PC-9 (cell line): ENCODE measurements around the gene TRABD2B.

Source experiments
- EZH2 ChIP-seq: fragments of 200-600 bp; sonication (generic); IDR thresholded peaks from 2 replicates; pipeline ENCODE4 v1.8.0; 2017; ENCODE audit warnings: antibody characterized with exemption, low read depth
- TF ChIP-seq, protein P1 (sequence below): fragments of 200-600 bp; sonication (generic); conservative IDR thresholded peaks from 2 replicates; pipeline ENCODE4 v1.6.1; 2017; ENCODE audit warnings: mixed run types, antibody characterized with exemption, mild to moderate bottlenecking, moderate library complexity

DNA sequence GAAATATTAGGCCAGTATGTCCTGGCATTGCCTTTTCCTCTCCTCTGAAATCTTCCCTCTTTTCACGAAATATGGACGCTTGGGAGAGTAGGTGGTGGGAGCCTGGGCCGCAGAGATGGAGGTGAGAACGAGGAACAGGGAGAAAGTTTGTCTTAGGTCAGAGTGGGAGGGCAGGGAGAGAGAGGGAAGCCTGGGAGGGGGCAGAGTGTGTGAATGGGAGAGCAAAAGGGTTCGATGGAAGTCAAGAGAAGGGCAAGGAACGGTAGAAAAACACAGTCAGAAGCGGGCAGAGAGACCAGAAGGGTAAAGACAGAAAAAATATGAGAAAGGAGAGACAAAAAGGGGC lies 1.2 kb downstream of the TRABD2B start:
- TF ChIP-seq, protein P1, sequence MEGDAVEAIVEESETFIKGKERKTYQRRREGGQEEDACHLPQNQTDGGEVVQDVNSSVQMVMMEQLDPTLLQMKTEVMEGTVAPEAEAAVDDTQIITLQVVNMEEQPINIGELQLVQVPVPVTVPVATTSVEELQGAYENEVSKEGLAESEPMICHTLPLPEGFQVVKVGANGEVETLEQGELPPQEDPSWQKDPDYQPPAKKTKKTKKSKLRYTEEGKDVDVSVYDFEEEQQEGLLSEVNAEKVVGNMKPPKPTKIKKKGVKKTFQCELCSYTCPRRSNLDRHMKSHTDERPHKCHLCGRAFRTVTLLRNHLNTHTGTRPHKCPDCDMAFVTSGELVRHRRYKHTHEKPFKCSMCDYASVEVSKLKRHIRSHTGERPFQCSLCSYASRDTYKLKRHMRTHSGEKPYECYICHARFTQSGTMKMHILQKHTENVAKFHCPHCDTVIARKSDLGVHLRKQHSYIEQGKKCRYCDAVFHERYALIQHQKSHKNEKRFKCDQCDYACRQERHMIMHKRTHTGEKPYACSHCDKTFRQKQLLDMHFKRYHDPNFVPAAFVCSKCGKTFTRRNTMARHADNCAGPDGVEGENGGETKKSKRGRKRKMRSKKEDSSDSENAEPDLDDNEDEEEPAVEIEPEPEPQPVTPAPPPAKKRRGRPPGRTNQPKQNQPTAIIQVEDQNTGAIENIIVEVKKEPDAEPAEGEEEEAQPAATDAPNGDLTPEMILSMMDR = no peak
- TF ChIP-seq EZH2 = no peak
